ENCODE data around the gene SNAPC4. TPM values are rescaled to one million over a fixed set of nuclear protein-coding genes. Genes with fewer than 3 reads are reported as not detected.

Gene SNAPC4, protein sequence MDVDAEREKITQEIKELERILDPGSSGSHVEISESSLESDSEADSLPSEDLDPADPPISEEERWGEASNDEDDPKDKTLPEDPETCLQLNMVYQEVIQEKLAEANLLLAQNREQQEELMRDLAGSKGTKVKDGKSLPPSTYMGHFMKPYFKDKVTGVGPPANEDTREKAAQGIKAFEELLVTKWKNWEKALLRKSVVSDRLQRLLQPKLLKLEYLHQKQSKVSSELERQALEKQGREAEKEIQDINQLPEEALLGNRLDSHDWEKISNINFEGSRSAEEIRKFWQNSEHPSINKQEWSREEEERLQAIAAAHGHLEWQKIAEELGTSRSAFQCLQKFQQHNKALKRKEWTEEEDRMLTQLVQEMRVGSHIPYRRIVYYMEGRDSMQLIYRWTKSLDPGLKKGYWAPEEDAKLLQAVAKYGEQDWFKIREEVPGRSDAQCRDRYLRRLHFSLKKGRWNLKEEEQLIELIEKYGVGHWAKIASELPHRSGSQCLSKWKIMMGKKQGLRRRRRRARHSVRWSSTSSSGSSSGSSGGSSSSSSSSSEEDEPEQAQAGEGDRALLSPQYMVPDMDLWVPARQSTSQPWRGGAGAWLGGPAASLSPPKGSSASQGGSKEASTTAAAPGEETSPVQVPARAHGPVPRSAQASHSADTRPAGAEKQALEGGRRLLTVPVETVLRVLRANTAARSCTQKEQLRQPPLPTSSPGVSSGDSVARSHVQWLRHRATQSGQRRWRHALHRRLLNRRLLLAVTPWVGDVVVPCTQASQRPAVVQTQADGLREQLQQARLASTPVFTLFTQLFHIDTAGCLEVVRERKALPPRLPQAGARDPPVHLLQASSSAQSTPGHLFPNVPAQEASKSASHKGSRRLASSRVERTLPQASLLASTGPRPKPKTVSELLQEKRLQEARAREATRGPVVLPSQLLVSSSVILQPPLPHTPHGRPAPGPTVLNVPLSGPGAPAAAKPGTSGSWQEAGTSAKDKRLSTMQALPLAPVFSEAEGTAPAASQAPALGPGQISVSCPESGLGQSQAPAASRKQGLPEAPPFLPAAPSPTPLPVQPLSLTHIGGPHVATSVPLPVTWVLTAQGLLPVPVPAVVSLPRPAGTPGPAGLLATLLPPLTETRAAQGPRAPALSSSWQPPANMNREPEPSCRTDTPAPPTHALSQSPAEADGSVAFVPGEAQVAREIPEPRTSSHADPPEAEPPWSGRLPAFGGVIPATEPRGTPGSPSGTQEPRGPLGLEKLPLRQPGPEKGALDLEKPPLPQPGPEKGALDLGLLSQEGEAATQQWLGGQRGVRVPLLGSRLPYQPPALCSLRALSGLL (N-terminal part only)
- 17.2 and 19.8 TPM in 2 replicates for total RNA-seq

DNA sequence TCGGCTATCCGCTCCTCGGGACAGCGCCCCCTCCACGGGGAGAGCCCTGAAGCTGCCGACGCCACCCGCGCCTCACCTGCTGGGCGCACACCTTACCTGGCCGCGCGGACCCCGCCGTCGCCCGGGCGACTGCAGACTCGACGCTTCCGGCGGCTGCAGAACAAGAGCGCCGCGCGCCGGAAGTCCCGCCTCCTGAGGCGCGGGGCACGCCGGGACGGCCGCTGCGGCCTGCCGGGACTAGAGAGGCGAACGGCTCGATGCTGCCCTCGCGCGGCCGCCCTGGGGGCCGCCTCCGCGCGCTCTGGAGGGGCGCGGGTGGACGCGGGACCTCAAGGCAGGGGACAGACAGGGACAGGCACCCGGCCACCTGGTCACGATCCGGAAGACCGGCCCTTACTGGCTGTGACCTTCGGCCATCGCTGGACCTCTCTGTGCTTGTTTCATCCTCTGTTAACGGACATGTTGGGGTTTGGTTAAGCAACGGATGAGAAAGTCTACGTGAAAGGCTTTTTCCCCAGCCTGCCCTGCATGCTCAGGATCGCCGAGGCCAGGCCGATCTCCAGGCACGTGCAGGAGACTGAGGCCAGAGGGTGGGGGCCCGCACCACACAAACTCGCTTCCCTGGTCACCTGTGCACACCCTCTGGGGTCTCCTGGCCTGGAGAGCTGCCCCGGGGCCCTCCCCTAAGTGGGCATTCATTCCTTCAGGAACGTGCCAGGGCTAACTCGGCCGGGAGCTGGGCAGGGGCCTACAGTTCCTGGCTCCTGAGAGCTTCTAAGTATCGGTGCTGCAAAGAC lies at the start of gene SNAPC4:
Gene SNAPC4, minus strand, starts transcription at position 133 of the 797 bp plus-strand sequence. CDS start 1,742 bp downstream, outside the sequence.

DNA sequence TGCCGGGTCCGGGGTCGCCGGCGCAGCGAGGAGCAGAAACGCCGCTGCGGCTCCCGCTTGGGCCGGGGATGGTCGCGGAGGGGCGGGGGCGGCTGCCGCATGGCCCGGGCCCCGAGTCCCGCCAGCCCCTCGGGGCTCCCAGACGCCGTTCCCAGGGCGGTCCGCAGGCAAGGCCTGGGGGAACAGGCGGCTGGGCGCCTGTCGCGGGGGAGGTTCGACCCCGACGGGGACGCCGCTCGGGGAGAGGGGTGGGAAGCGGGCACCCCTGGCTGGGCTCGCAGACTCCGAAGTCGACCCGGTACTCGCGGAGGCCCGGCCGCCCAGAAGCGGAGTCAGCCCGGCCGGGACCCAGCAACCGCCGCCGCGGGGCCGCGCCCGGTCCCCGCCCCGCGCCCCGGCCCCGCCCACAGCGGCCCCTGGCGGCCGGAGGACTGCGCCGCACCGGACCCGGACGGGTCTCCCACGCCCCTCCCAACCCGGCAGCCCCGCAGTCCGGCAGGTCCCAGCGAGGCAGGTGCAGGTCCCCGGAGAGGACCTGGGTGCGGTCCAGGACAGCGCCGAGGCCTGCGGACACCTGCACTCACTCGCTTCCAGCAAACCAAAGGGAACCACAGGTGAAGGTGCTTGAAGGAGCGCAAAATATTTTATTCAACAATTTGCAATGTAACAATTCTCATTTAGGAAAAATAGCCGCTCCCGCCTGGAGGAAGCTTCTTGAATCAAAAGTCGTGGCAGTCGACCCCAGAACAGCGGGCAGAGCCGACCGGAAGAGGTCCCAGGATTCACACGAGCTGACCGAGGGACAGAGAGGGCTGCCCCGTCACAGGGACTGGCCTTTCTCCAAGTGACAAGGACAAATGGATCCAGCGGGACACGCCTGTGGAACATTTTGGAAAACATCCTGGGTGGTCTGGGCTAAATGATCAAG lies 39.8 kb upstream of the SNAPC4 start, which contains the start of gene INPP5E:
Gene INPP5E, minus strand, starts transcription at position 365 of the 928 bp plus-strand sequence. CDS start 426 bp downstream, outside the sequence.

DNA sequence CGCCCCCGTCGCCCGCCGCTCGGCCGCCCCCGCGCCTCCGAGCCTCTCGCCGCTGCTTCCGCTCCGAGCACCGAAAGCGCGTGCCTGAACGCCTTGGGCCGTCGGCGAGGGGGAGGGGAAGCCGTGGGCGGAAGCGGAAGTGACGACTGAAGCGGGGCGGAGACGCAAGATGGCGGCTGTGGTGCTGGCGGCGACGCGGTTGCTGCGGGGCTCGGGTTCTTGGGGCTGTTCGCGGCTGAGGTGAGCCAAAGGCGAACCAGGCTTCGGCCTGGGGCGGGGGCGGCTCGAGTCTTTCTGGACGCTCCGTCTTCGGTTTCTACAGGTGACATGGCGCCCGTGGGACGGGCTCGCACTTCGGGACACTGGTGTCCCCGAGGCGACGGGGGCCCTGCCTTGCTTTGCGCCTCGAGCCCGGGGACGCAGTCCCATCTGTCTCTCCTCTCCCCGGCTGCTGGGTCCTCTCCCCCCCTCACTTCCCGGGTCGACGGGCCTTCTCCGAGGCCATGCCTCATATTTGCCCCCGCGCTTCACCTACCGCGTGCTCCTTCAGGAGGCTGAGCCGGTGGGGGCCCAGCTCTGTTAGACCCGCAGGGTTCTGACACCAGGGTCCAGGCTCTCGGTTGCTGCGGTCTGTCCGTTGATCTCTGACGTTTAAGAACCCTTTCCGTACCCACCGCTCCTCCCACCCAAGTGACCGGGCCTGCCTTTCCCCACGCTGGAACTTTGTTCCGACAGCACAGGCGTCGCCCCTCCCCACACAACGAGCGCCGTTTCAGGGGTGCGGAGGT lies 10.7 kb upstream of the SNAPC4 start, which contains the start of the genes ENTR1 and PMPCA:
Gene ENTR1, minus strand, starts transcription at position 115 of the 788 bp plus-strand sequence. CDS start 217 bp downstream, outside the sequence.
Gene PMPCA, plus strand, starts transcription at position 159 of the 788 bp plus-strand sequence. Its CDS starts 11 bp downstream, at position 170.

DNA sequence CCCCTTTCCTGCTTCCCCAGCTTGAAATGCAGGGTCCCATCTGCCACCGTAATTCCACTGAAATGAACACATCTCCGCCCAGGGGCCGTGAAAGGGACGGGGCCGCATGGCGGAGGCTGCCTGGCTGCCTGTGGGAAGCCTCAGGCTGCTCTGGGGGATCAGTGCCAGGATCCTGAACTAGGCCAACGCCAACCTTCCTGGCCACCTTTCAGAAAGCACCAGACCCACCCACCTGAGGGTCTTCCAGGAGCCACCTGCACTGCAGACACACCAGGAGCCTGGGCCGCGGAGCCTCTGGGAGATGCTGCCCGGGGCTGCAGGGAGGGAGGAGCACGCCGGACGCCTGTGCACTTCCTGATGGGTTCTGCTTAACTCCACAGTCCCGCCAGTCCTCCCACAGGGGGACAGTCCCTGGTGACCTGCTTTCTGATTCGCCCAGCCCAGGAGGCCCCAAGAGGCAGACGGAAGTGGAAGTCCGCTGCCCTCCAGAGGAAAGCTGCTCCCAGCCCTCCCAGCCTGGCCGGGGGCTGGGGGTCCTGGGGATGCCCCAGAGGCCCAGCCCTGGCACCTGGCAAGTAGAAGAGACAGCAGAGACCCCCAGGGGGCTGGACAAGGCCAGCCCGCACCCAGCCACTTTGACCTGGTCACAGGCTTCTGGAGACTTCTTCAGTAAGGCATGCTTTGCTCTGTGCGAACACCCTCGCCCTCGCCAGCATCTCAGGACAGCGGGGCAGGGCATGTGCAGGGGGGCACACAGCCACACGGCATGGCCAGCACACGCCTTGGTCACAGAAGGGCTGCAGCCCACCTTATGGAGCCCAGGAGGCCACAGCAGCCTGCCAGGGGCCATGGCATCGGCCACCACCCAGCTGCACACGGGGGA lies 26.4 kb downstream of the SNAPC4 start, which contains the start of gene CARD9:
Gene CARD9, minus strand, starts transcription at position 370 of the 883 bp plus-strand sequence. CDS start 1,591 bp downstream, outside the sequence.

DNA sequence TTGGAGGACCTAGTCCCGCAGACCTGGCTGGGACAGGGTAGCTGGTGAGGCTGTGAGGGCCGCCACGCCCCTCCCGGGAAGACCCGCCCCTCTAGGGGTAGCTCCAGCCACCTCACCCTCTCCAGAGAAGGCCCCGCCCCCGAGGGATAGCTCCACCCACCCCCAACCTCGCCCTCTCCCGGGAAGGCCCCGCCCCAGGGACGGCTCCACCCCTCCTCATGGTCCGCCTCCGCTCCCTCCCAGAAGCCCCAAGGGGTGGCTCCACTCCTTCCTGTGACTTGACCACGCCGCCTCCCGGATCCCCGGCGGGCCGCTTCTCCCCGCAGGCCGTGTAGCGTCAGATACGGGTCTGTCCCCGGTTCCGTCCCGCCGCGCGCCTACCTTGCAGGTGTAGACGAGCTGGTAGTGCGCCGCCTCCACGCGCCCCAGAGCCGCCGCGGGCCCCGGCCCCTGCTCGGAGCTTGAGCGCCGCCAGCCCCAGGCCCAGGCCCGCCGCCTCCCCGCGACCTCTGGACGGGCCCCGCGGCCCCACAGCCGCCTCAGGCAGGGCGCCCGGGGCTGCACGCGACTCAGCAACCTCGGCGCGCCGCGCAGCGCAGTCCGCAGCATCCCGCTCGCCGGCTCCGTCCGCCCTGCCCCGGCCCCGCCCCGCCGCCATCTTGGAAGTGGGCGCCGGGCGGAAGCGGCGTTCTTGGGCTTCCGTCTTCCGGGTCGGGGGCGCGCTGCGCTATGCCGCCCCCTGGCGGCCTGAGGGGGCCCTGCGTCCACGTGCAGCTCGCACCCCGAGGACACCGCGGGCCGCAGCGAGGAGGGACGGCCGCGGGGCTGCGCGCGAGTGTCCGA lies 36.6 kb downstream of the SNAPC4 start, which contains the start of gene DNLZ:
Gene DNLZ, minus strand, starts transcription at position 639 of the 843 bp plus-strand sequence. Its CDS starts 30 bp downstream, at position 609.

Other genes with a start within 250 kb of the SNAPC4 start
- not detected in 2 replicates for gene LHX3, start 195.0 kb downstream of the SNAPC4 start, total RNA-seq
- 11.4 and 17.0 TPM in 2 replicates for gene QSOX2, start 154.4 kb downstream of the SNAPC4 start, total RNA-seq
- gene CCDC187, start 96.1 kb downstream of the SNAPC4 start, total RNA-seq = under 0.01 TPM in 1 of 2 replicates, not detected in the other
- gene GPSM1, start 72.6 kb downstream of the SNAPC4 start, total RNA-seq = 34.2 and 50.8 TPM in 2 replicates
- gene DNLZ, start 36.4 kb downstream of the SNAPC4 start, total RNA-seq = 5.5 and 8.1 TPM in 2 replicates
- 0.78 and 1.1 TPM in 2 replicates for gene CARD9, start 26.5 kb downstream of the SNAPC4 start, total RNA-seq
- gene ENTR1, start 10.4 kb upstream of the SNAPC4 start, total RNA-seq = 36.4 and 48.9 TPM in 2 replicates
- 54.4 and 58.6 TPM in 2 replicates for gene PMPCA, start 10.5 kb upstream of the SNAPC4 start, total RNA-seq
- gene INPP5E, start 39.7 kb upstream of the SNAPC4 start, total RNA-seq = 7.7 and 13.5 TPM in 2 replicates
- gene SEC16A, start 82.9 kb upstream of the SNAPC4 start, total RNA-seq = 26.1 and 34.8 TPM in 2 replicates
- 7.7 and 13.1 TPM in 2 replicates for gene NOTCH1, start 145.9 kb upstream of the SNAPC4 start, total RNA-seq

All from subcutaneous preadipocyte (primary cell).